MG63 (cell line): Measurements from ENCODE around the gene GRAMD1B. TPM values are rescaled to one million over a fixed set of nuclear protein-coding genes. Genes with fewer than 3 reads are reported as not detected.

Experiments used
- DNase-seq: peaks from one replicate; pipeline ENCODE4 v3.0.0-alpha.2; 2020
- H3K27me3 ChIP-seq: fragments of 250-450 bp; sonication (Bioruptor Pico); 2 replicates; pipeline ENCODE4 v1.5.1; 2020; ENCODE audit warnings: mild to moderate bottlenecking, moderate library complexity
- H3K36me3 ChIP-seq: fragments of 250-450 bp; sonication (Bioruptor Pico); 2 replicates; pipeline ENCODE4 v1.5.1; 2020; ENCODE audit warnings: mild to moderate bottlenecking, moderate library complexity
- H3K4me3 ChIP-seq: fragments of 250-450 bp; sonication (Bioruptor Pico); 2 replicates; pipeline ENCODE4 v1.5.1; 2020; ENCODE audit warnings: mild to moderate bottlenecking, moderate library complexity
- H3K9me3 ChIP-seq: fragments of 250-450 bp; sonication (Bioruptor Pico); 2 replicates; pipeline ENCODE4 v1.5.1; 2020; ENCODE audit warnings: mild to moderate bottlenecking, moderate library complexity
- total RNA-seq: library from RNA; depleted of rRNA; stranded (reverse); fragments of >200 nt; shearing (Covaris generic); gene quantifications from 2 replicates; pipeline ENCODE4 v1.2.3, GENCODE V29; 2014; ENCODE audit warnings: low replicate concordance

The GRAMD1B gene
- total RNA-seq, 1 experiment from 2014 or later, result not detected

- Histone ChIP-seq H3K4me3 (peak overlapping the region; percentile 45), H3K9me3 (no peaks in the 10 kb centered on the region), H3K27me3 (peaks cover 7% of the 10 kb centered on the region), H3K36me3 (no peaks in the 10 kb centered on the region)
- DNase-seq, result peak; percentile 9
These were observed 840 bp downstream of the GRAMD1B start for GRCh38 chr11:123430721-123431497.

- peaks cover 7% of the 10 kb centered on the region for H3K27me3 ChIP-seq
- no peak overlapping the region for H3K4me3 ChIP-seq
- DNase-seq, result no peak
- no peaks in the 10 kb centered on the region for H3K9me3 ChIP-seq
- H3K36me3 ChIP-seq, result no peaks in the 10 kb centered on the region
These were observed 1.6 kb downstream of the GRAMD1B start for GRCh38 chr11:123431619-123432018.

- Histone ChIP-seq H3K9me3 (no peaks in the 10 kb centered on the region), H3K27me3 (peaks cover 7% of the 10 kb centered on the region), H3K36me3 (no peaks in the 10 kb centered on the region), H3K4me3 (no peak overlapping the region)
- DNase-seq, result peak; percentile 21
These were observed 4.2 kb downstream of the GRAMD1B start for GRCh38 chr11:123434262-123434661.

- no peak overlapping the region for H3K4me3 ChIP-seq
- peaks cover 7% of the 10 kb centered on the region for H3K27me3 ChIP-seq
- DNase-seq, result no peak
- H3K36me3 ChIP-seq, result no peaks in the 10 kb centered on the region
- no peaks in the 10 kb centered on the region for H3K9me3 ChIP-seq
These were observed 4.8 kb downstream of the GRAMD1B start for GRCh38 chr11:123434911-123435310.

- Histone ChIP-seq H3K4me3 (no peak overlapping the region), H3K9me3 (no peaks in the 10 kb centered on the region), H3K27me3 (no peaks in the 10 kb centered on the region), H3K36me3 (no peaks in the 10 kb centered on the region)
- DNase-seq, result no peak
These were observed 7.3 kb downstream of the GRAMD1B start for GRCh38 chr11:123437236-123437979.

- H3K9me3 ChIP-seq, result no peaks in the 10 kb centered on the region
- H3K4me3 ChIP-seq, result no peak overlapping the region
- H3K36me3 ChIP-seq, result no peaks in the 10 kb centered on the region
- DNase-seq, result no peak
- no peaks in the 10 kb centered on the region for H3K27me3 ChIP-seq
These were observed 8.1 kb downstream of the GRAMD1B start for GRCh38 chr11:123438131-123438627.

- DNase-seq, result no peak
These were observed 9.5 kb downstream of the GRAMD1B start for GRCh38 chr11:123439616-123440015.

GRCh38 chr11:123441161-123441560, 11.1 kb downstream of the GRAMD1B start:
- Histone ChIP-seq H3K9me3 (no peaks in the 10 kb centered on the region), H3K27me3 (no peaks in the 10 kb centered on the region), H3K36me3 (no peaks in the 10 kb centered on the region), H3K4me3 (no peak overlapping the region)
- no peak for DNase-seq

More at GRCh38 chr11:123439616-123440015, 9.5 kb downstream of the GRAMD1B start:
- no peaks in the 10 kb centered on the region for H3K9me3 ChIP-seq
- H3K27me3 ChIP-seq, result no peaks in the 10 kb centered on the region
- no peaks in the 10 kb centered on the region for H3K36me3 ChIP-seq
- H3K4me3 ChIP-seq, result no peak overlapping the region

GRCh38 chr11:123443851-123444623, 14.0 kb downstream of the GRAMD1B start:
- DNase-seq, result no peak
- Histone ChIP-seq H3K4me3 (no peak overlapping the region), H3K36me3 (no peaks in the 10 kb centered on the region), H3K27me3 (no peaks in the 10 kb centered on the region), H3K9me3 (no peaks in the 10 kb centered on the region)

- Histone ChIP-seq H3K27me3 (no peaks in the 10 kb centered on the region), H3K9me3 (no peaks in the 10 kb centered on the region), H3K36me3 (no peaks in the 10 kb centered on the region), H3K4me3 (no peak overlapping the region)
- no peak for DNase-seq
These were observed 18.8 kb downstream of the GRAMD1B start for GRCh38 chr11:123448823-123449222.

GRCh38 chr11:123449436-123449835, 19.4 kb downstream of the GRAMD1B start:
- no peak for DNase-seq

GRCh38 chr11:123450623-123451022, 20.6 kb downstream of the GRAMD1B start:
- no peaks in the 10 kb centered on the region for H3K27me3 ChIP-seq
- no peak overlapping the region for H3K4me3 ChIP-seq
- DNase-seq, result no peak
- H3K36me3 ChIP-seq, result no peaks in the 10 kb centered on the region
- H3K9me3 ChIP-seq, result no peaks in the 10 kb centered on the region

More at GRCh38 chr11:123449436-123449835, 19.4 kb downstream of the GRAMD1B start:
- H3K4me3 ChIP-seq, result no peak overlapping the region
- H3K9me3 ChIP-seq, result no peaks in the 10 kb centered on the region
- H3K27me3 ChIP-seq, result no peaks in the 10 kb centered on the region
- H3K36me3 ChIP-seq, result no peaks in the 10 kb centered on the region

- H3K9me3 ChIP-seq, result no peaks in the 10 kb centered on the region
- DNase-seq, result no peak
- no peaks in the 10 kb centered on the region for H3K36me3 ChIP-seq
- no peaks in the 10 kb centered on the region for H3K27me3 ChIP-seq
- no peak overlapping the region for H3K4me3 ChIP-seq
These were observed 21.2 kb downstream of the GRAMD1B start for GRCh38 chr11:123451183-123451781.

GRCh38 chr11:123452794-123453193, 22.7 kb downstream of the GRAMD1B start:
- Histone ChIP-seq H3K36me3 (no peaks in the 10 kb centered on the region), H3K27me3 (no peaks in the 10 kb centered on the region), H3K4me3 (no peak overlapping the region), H3K9me3 (no peaks in the 10 kb centered on the region)
- no peak for DNase-seq

- Histone ChIP-seq H3K36me3 (no peaks in the 10 kb centered on the region), H3K27me3 (no peaks in the 10 kb centered on the region), H3K4me3 (no peak overlapping the region), H3K9me3 (no peaks in the 10 kb centered on the region)
- DNase-seq, result peak; percentile 25
These were observed 24.1 kb downstream of the GRAMD1B start for GRCh38 chr11:123454060-123454651.

GRCh38 chr11:123454796-123455195, 24.7 kb downstream of the GRAMD1B start:
- no peaks in the 10 kb centered on the region for H3K27me3 ChIP-seq
- H3K36me3 ChIP-seq, result no peaks in the 10 kb centered on the region
- H3K4me3 ChIP-seq, result no peak overlapping the region
- no peaks in the 10 kb centered on the region for H3K9me3 ChIP-seq
- no peak for DNase-seq
